HG03558 (cell line): ENCODE data around the gene BAZ2B.

Experiments used
- ATAC-seq: cut with Tn5 transposase; IDR thresholded peaks from one replicate; pipeline ENCODE4 v1.9.1; 2021; ENCODE audit warnings: moderate number of reproducible peaks; ENCODE audit not compliant: unreplicated experiment; ENCODE audit errors: extremely low read depth

BAZ2B gene

GRCh38 chr2:159617646-159618045 is 1.3 kb upstream of the BAZ2B start:
- no peak for ATAC-seq

GRCh38 chr2:159617100-159617499 is 752 bp upstream of the BAZ2B start:
- ATAC-seq = no peak

- ATAC-seq = no peak
Measured at GRCh38 chr2:159615367-159616285, 722 bp downstream of the BAZ2B start.

- ATAC-seq = no peak
Measured at GRCh38 chr2:159614534-159615366, 1.6 kb downstream of the BAZ2B start.

GRCh38 chr2:159613651-159614285 is 2.6 kb downstream of the BAZ2B start:
- ATAC-seq = no peak

GRCh38 chr2:159613091-159613490 is 3.3 kb downstream of the BAZ2B start:
- ATAC-seq = no peak

GRCh38 chr2:159612255-159612901 is 4.0 kb downstream of the BAZ2B start:
- ATAC-seq = no peak

GRCh38 chr2:159609811-159610549 is 6.4 kb downstream of the BAZ2B start:
- no peak for ATAC-seq

GRCh38 chr2:159608723-159609308 is 7.5 kb downstream of the BAZ2B start:
- no peak for ATAC-seq

- no peak for ATAC-seq
Measured at GRCh38 chr2:159608108-159608507, 8.2 kb downstream of the BAZ2B start.

GRCh38 chr2:159606287-159606686 is 10.1 kb downstream of the BAZ2B start:
- ATAC-seq = no peak

GRCh38 chr2:159605441-159606178 is 10.7 kb downstream of the BAZ2B start:
- no peak for ATAC-seq

- no peak for ATAC-seq
Measured at GRCh38 chr2:159604159-159604558, 12.2 kb downstream of the BAZ2B start.

- no peak for ATAC-seq
Measured at GRCh38 chr2:159600752-159601151, 15.6 kb downstream of the BAZ2B start.

GRCh38 chr2:159595410-159596046 is 20.8 kb downstream of the BAZ2B start:
- ATAC-seq = no peak

GRCh38 chr2:159592441-159592840 is 23.9 kb downstream of the BAZ2B start:
- no peak for ATAC-seq

GRCh38 chr2:159591221-159591620 is 25.1 kb downstream of the BAZ2B start:
- ATAC-seq = no peak

GRCh38 chr2:159589286-159589685 is 27.1 kb downstream of the BAZ2B start:
- no peak for ATAC-seq
